ENCODE data around the gene ZNF835.
"Not testable (repeated sequence)": the region's sequence is repeated elsewhere in the genome, so short reads cannot be mapped to it uniquely, and the experiment has no call there.

GRCh38 chr19:56672610-56673009 is 1.1 kb upstream of the ZNF835 start:
- TF ChIP-seq EZH2 (IDR thresholded peaks at IDR 0.05; ENCODE audit: low read length); CTCF (optimal IDR thresholded peaks at IDR 0.05 in 1 of 3, IDR thresholded peaks at IDR 0.05 in 1 of 3, conservative IDR thresholded peaks at IDR 0.05 in 1 of 3; ENCODE audit: extremely low read depth in 1 of 3, insufficient read depth in 2 of 3, low read length in 3 of 3): not testable (repeated sequence)

All from keratinocyte (primary cell).